Thyroid gland (tissue), 4 donors: ENCODE results near the gene C1orf159.
"Not testable (repeated sequence)": the region's sequence is repeated elsewhere in the genome, so short reads cannot be mapped to it uniquely, and the experiment has no call there.

Source experiments
- CTCF ChIP-seq, 6 experiments: fragments of 200-600 bp in 3 of 6; fragments of 450-650 bp in 3 of 6; sonication (generic) in 3 of 6; IDR thresholded peaks; one replicate each; pipeline ENCODE4 v1.5.1; 2016 to 2019; ENCODE audit warnings: antibody characterized with exemption in 6 of 6, mild to moderate bottlenecking in 2 of 6, inconsistent platforms in 1 of 6, moderate library complexity in 1 of 6
- POLR2A ChIP-seq, 2 donors: fragments of 450-650 bp; IDR thresholded peaks; one replicate each; pipeline ENCODE4 v1.6.1; 2017; ENCODE audit warnings: antibody characterized with exemption in 2 of 2, mild to moderate bottlenecking in 2 of 2, moderate library complexity in 1 of 2

GRCh38 chr1:1142352-1142751 lies 26.5 kb upstream of the C1orf159 start:
- not testable (repeated sequence) for TF ChIP-seq CTCF, POLR2A (IDR thresholded peaks at IDR 0.05)
